Measurements from ENCODE around the gene DCDC2C.

DCDC2C gene

DNA sequence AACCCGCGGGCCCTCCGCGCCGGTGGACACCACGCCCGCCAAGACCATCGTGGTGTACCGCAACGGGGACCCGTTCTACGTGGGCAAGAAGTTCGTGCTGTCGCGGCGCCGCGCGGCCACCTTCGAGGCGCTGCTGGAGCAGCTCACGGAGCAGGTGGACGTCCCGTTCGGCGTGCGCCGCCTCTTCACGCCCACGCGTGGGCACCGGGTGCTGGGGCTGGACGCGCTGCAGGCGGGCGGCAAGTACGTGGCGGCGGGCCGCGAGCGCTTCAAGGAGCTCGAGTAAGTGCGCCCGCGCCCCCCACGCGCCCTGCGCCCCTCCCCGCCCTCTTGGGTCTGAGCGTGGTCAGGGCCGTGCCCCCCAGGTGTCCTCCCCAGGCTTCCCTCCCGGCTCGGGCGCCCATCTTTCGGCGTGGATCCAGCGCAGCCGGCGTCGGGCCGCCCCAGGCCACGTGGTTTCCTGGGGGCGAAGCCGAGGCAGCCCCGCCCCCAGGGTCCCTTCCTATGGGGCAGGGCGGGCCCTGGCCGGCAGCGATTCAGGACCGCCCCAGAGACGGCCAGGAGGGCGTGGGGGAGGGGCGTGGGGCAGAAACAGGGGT lies 481 bp downstream of the DCDC2C start:
- Histone ChIP-seq H3K27ac (ENCODE audit: low read depth, low read length, poor library complexity, severe bottlenecking) (no peak overlapping the region), H2AFZ (ENCODE audit: low read length) (no peak overlapping the region), H3K9me3 (ENCODE audit: low read length) (no peaks in the 10 kb centered on the region), H3K4me3 (ENCODE audit: low read depth, low read length, poor library complexity, severe bottlenecking) (no peak overlapping the region), H3K27me3 (ENCODE audit: insufficient read depth, low read length) (no peaks in the 10 kb centered on the region), H3K79me2 (ENCODE audit: insufficient read depth, low read length) (no peaks in the 10 kb centered on the region), H3K36me3 (ENCODE audit: insufficient read depth, low read length) (no peaks in the 10 kb centered on the region; the same call in 1 of the 2 replicates), H3F3A (ENCODE audit: insufficient read depth, low read length) (no peaks in the 10 kb centered on the region), H3K4me1 (ENCODE audit: insufficient read depth, low read length, severe bottlenecking) (no peaks in the 10 kb centered on the region), H3K9me2 (ENCODE audit: low read depth, low read length) (no peaks in the 10 kb centered on the region), H3K9ac (ENCODE audit: low read length) (no peak overlapping the region), H3K4me2 (ENCODE audit: low read length) (no peak overlapping the region), H4K20me1 (ENCODE audit: insufficient read depth, low read length) (no peaks in the 10 kb centered on the region)
- TF ChIP-seq EZH2 (IDR thresholded peaks at IDR 0.05; ENCODE audit: borderline replicate concordance, low read length) = no peak
- TF ChIP-seq, protein P1, sequence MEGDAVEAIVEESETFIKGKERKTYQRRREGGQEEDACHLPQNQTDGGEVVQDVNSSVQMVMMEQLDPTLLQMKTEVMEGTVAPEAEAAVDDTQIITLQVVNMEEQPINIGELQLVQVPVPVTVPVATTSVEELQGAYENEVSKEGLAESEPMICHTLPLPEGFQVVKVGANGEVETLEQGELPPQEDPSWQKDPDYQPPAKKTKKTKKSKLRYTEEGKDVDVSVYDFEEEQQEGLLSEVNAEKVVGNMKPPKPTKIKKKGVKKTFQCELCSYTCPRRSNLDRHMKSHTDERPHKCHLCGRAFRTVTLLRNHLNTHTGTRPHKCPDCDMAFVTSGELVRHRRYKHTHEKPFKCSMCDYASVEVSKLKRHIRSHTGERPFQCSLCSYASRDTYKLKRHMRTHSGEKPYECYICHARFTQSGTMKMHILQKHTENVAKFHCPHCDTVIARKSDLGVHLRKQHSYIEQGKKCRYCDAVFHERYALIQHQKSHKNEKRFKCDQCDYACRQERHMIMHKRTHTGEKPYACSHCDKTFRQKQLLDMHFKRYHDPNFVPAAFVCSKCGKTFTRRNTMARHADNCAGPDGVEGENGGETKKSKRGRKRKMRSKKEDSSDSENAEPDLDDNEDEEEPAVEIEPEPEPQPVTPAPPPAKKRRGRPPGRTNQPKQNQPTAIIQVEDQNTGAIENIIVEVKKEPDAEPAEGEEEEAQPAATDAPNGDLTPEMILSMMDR (IDR thresholded peaks at IDR 0.05; ENCODE audit: low read length) = no peak

DNA sequence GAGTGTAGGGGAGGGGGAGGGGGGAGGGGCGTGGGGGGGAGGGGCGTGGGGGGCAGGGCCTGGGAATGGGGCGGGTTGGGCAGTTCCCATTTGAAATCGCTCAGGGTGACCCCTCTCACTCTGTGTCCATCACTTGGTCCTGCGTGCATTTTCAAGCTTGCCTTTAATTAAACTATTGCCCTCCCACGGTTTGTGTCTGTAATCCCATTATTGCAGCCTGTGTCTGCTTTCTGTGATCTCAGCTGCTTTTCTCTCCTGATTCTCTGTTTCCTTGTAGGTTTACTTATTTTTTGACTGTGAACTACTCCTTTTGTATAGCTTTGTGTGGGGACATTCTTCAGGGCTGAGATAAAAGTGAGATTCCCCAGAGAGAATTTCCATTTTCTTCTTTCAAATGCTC lies 1.3 kb downstream of the DCDC2C start:
- Histone ChIP-seq H3K36me3 (ENCODE audit: insufficient read depth, low read length) (no peaks in the 10 kb centered on the region; the same call in 1 of the 2 replicates), H3K9me2 (ENCODE audit: low read depth, low read length) (no peaks in the 10 kb centered on the region), H3K9ac (ENCODE audit: low read length) (no peak overlapping the region), H3K4me1 (ENCODE audit: insufficient read depth, low read length, severe bottlenecking) (no peaks in the 10 kb centered on the region), H3K27ac (ENCODE audit: low read depth, low read length, poor library complexity, severe bottlenecking) (no peak overlapping the region), H3F3A (ENCODE audit: insufficient read depth, low read length) (no peaks in the 10 kb centered on the region), H4K20me1 (ENCODE audit: insufficient read depth, low read length) (no peaks in the 10 kb centered on the region), H3K79me2 (ENCODE audit: insufficient read depth, low read length) (no peaks in the 10 kb centered on the region), H3K4me3 (ENCODE audit: low read depth, low read length, poor library complexity, severe bottlenecking) (no peak overlapping the region), H3K4me2 (ENCODE audit: low read length) (no peak overlapping the region), H3K9me3 (ENCODE audit: low read length) (no peaks in the 10 kb centered on the region), H2AFZ (ENCODE audit: low read length) (no peak overlapping the region), H3K27me3 (ENCODE audit: insufficient read depth, low read length) (no peaks in the 10 kb centered on the region)
- TF ChIP-seq, protein P1 (IDR thresholded peaks at IDR 0.05; ENCODE audit: low read length) = no peak
- TF ChIP-seq EZH2 (IDR thresholded peaks at IDR 0.05; ENCODE audit: borderline replicate concordance, low read length) = no peak

DNA sequence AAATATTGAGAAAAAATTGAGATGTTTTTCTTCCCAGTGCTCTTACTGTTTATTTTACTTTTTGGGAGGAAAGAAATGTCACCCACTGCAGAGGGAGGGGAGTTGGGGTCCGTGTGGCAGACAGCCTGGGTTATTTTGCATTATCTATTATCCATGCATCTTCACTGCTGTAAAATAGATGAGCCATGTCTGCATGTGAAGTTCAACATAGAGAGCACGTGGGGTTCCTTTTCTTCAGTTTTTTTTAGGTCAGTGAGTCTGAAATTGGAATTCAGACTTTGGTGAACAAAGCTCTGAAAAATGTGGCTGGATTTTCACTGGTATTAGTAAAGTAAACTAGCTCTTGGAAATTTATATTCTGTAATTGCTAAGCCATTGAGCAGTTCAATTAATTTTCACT lies 2.4 kb downstream of the DCDC2C start:
- H3K9me3 ChIP-seq (ENCODE audit: low read length) = no peaks in the 10 kb centered on the region
- H3K4me2 ChIP-seq (ENCODE audit: low read length) = no peak overlapping the region
- no peak overlapping the region for H3K9ac ChIP-seq (ENCODE audit: low read length)
- H4K20me1 ChIP-seq (ENCODE audit: insufficient read depth, low read length) = no peaks in the 10 kb centered on the region
- no peaks in the 10 kb centered on the region for H3K27me3 ChIP-seq (ENCODE audit: insufficient read depth, low read length)
- H3K4me1 ChIP-seq (ENCODE audit: insufficient read depth, low read length, severe bottlenecking) = no peaks in the 10 kb centered on the region
- H3K9me2 ChIP-seq (ENCODE audit: low read depth, low read length) = no peaks in the 10 kb centered on the region
- H2AFZ ChIP-seq (ENCODE audit: low read length) = no peak overlapping the region
- H3K79me2 ChIP-seq (ENCODE audit: insufficient read depth, low read length) = no peaks in the 10 kb centered on the region
- no peak overlapping the region for H3K4me3 ChIP-seq (ENCODE audit: low read depth, low read length, poor library complexity, severe bottlenecking)
- no peaks in the 10 kb centered on the region for H3F3A ChIP-seq (ENCODE audit: insufficient read depth, low read length)
- no peaks in the 10 kb centered on the region; the same call in 1 of the 2 replicates for H3K36me3 ChIP-seq (ENCODE audit: insufficient read depth, low read length)
- TF ChIP-seq, protein P1 (IDR thresholded peaks at IDR 0.05; ENCODE audit: low read length) = no peak
- no peak overlapping the region for H3K27ac ChIP-seq (ENCODE audit: low read depth, low read length, poor library complexity, severe bottlenecking)
